ENCODE data around the gene CNTNAP2. TPM values are rescaled to one million over a fixed set of nuclear protein-coding genes. Genes with fewer than 3 reads are reported as not detected.
"Not testable (repeated sequence)": the region's sequence is repeated elsewhere in the genome, so short reads cannot be mapped to it uniquely, and the experiment has no call there.

CNTNAP2 gene
- total and polyA plus RNA-seq, 4 donors: 0.14 to 2.3 (median 1.1) TPM

- not testable (repeated sequence) for H3K4me3 ChIP-seq (ENCODE audit: low read depth in 1 of 3, low read length in 3 of 3); H3K36me3 ChIP-seq (ENCODE audit: control insufficient read depth in 4 of 4, insufficient read depth in 3 of 4, low read depth in 1 of 4, low read length in 3 of 4); H3K27ac ChIP-seq (ENCODE audit: low read depth in 1 of 2, low read length in 2 of 2); H3K27me3 ChIP-seq (ENCODE audit: control insufficient read depth in 4 of 4, insufficient read depth in 4 of 4, low read length in 3 of 4); DNase-seq (ENCODE audit: low spot score); H3K9me3 ChIP-seq (ENCODE audit: control insufficient read depth in 4 of 4, low read length in 3 of 4); H3K9ac ChIP-seq (ENCODE audit: low read depth in 1 of 2, low read length in 2 of 2)
- peaks cover 6 to 14% (median 7%) of the 10 kb centered on the region in 4 donors for H3K4me1 ChIP-seq (ENCODE audit: control insufficient read depth in 4 of 4, insufficient read depth in 4 of 4, low read length in 3 of 4)
- 81% methylated on average over 6 of the region's 6 CpGs for WGBS
Measured at GRCh38 chr7:148302436-148302835, 2185.8 kb downstream of the CNTNAP2 start.

DNA sequence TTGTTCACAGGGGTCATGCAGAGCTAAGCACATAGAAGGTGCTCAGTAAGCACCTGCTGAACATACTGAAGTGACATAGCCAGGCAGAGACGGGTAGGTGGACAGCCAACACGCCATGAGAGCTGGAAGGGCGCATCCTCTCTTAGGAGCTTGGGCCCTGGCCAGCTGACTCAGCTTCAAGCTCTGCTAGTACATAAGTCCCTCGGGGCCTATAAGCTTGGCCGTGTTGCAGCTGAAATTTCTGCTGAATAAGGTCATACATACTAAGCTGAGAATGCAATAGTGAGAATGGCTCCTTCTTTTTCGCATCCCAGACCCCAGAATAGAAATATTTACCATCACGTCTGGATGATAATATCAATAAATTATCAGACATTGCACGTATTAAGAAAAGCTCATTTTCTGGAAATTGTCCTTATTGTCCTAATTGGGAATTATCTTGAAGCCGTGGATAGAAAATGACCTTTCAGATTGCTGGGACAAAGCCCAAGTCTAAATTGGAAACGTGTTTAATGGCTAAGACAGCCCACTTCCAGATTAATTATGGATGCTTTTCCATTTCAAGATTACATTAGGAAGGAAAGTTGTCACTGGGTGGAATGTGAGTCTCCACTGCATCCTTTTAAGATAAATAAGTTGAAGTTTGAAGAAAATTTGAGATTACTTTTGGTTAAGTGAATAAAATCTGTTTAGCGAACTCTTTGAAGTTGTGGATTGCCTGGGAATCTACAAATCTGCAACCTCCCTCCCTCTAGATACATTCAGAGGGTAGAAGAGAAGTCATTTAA lies 2186.9 kb downstream of the CNTNAP2 start:
- DNase-seq (ENCODE audit: low spot score): no peak
- no peak overlapping the region for H3K9ac ChIP-seq (ENCODE audit: low read depth in 1 of 2, low read length in 2 of 2)
- H3K27me3 ChIP-seq (ENCODE audit: control insufficient read depth in 4 of 4, insufficient read depth in 4 of 4, low read length in 3 of 4): no peaks in the 10 kb centered on the region
- no peak overlapping the region for H3K27ac ChIP-seq (ENCODE audit: low read depth in 1 of 2, low read length in 2 of 2)
- H3K36me3 ChIP-seq (ENCODE audit: control insufficient read depth in 4 of 4, insufficient read depth in 3 of 4, low read depth in 1 of 4, low read length in 3 of 4): no peaks in the 10 kb centered on the region
- TF ChIP-seq RXRA (IDR thresholded peaks at IDR 0.05) (no peak), NR2F2 (IDR thresholded peaks at IDR 0.05) (peak; percentile 31), ATF3 (IDR thresholded peaks at IDR 0.05) (no peak), FOXA1 (IDR thresholded peaks at IDR 0.05) (no peak)
- H3K4me1 ChIP-seq (ENCODE audit: control insufficient read depth in 4 of 4, insufficient read depth in 4 of 4, low read length in 3 of 4): peaks cover 6 to 14% (median 7%) of the 10 kb centered on the region in 4 donors
- no peaks in the 10 kb centered on the region for H3K9me3 ChIP-seq (ENCODE audit: control insufficient read depth in 4 of 4, low read length in 3 of 4)
- no peak overlapping the region for H3K4me3 ChIP-seq (ENCODE audit: low read depth in 1 of 3, low read length in 3 of 3)
- 62% methylated on average over 11 of the region's 11 CpGs for WGBS

DNA sequence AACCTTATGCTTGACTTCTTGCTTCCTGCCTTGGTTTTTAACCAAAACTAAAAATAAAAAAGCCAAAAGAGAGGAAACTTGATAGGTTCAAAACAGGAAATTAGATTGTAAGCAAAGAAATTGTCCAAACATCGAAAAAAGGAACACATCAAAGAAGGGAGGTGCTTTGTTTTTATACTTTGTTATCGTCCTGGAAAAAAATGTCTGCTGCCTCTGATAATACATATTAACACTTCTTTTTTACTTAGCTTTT lies 2187.4 kb downstream of the CNTNAP2 start:
- no peak overlapping the region for H3K27ac ChIP-seq (ENCODE audit: low read depth in 1 of 2, low read length in 2 of 2)
- H3K27me3 ChIP-seq (ENCODE audit: control insufficient read depth in 4 of 4, insufficient read depth in 4 of 4, low read length in 3 of 4): no peaks in the 10 kb centered on the region
- H3K9me3 ChIP-seq (ENCODE audit: control insufficient read depth in 4 of 4, low read length in 3 of 4): no peaks in the 10 kb centered on the region
- TF ChIP-seq HNF4A (conservative IDR thresholded peaks at IDR 0.05): no peak
- H3K4me1 ChIP-seq (ENCODE audit: control insufficient read depth in 4 of 4, insufficient read depth in 4 of 4, low read length in 3 of 4): peaks cover 5 to 10% (median 7%) of the 10 kb centered on the region in 4 donors
- H3K9ac ChIP-seq (ENCODE audit: low read depth in 1 of 2, low read length in 2 of 2): no peak overlapping the region
- no peak for DNase-seq (ENCODE audit: low spot score)
- no peaks in the 10 kb centered on the region for H3K36me3 ChIP-seq (ENCODE audit: control insufficient read depth in 4 of 4, insufficient read depth in 3 of 4, low read depth in 1 of 4, low read length in 3 of 4)
- H3K4me3 ChIP-seq (ENCODE audit: low read depth in 1 of 3, low read length in 3 of 3): no peak overlapping the region
- 62% methylated on average over 2 of the region's 2 CpGs for WGBS

- Histone ChIP-seq H3K27ac (ENCODE audit: low read depth in 1 of 2, low read length in 2 of 2) (no peak overlapping the region), H3K9me3 (ENCODE audit: control insufficient read depth in 4 of 4, low read length in 3 of 4) (no peaks in the 10 kb centered on the region), H3K27me3 (ENCODE audit: control insufficient read depth in 4 of 4, insufficient read depth in 4 of 4, low read length in 3 of 4) (no peaks in the 10 kb centered on the region), H3K36me3 (ENCODE audit: control insufficient read depth in 4 of 4, insufficient read depth in 3 of 4, low read depth in 1 of 4, low read length in 3 of 4) (no peaks in the 10 kb centered on the region), H3K4me1 (ENCODE audit: control insufficient read depth in 4 of 4, insufficient read depth in 4 of 4, low read length in 3 of 4) (peaks cover 4 to 6% (median 5%) of the 10 kb centered on the region in 4 donors), H3K9ac (ENCODE audit: low read depth in 1 of 2, low read length in 2 of 2) (no peak overlapping the region), H3K4me3 (ENCODE audit: low read depth in 1 of 3, low read length in 3 of 3) (no peak overlapping the region)
- WGBS: 79% methylated on average over 1 of the region's 1 CpG
- no peak for DNase-seq (ENCODE audit: low spot score)
- TF ChIP-seq CTCF (IDR thresholded peaks at IDR 0.05; ENCODE audit: low read depth, low read length, missing input control): no peak
- TF ChIP-seq RAD21 (IDR thresholded peaks at IDR 0.05): no peak
- TF ChIP-seq RXRA (IDR thresholded peaks at IDR 0.05): no peak
- TF ChIP-seq TAF1 (conservative IDR thresholded peaks at IDR 0.05): no peak
- TF ChIP-seq MAX (IDR thresholded peaks at IDR 0.05): no peak
- TF ChIP-seq EGR1 (IDR thresholded peaks at IDR 0.05; ENCODE audit: low read depth in 2 of 2): no peak
- TF ChIP-seq JUND (IDR thresholded peaks at IDR 0.05): no peak
- no peak for TF ChIP-seq GABPA (IDR thresholded peaks at IDR 0.05 in 1 of 2, conservative IDR thresholded peaks at IDR 0.05 in 1 of 2)
- TF ChIP-seq ATF3 (IDR thresholded peaks at IDR 0.05): no peak
- TF ChIP-seq HNF4A (conservative IDR thresholded peaks at IDR 0.05): no peak
- TF ChIP-seq FOXA1 (IDR thresholded peaks at IDR 0.05): no peak
- TF ChIP-seq ZBTB33 (IDR thresholded peaks at IDR 0.05): no peak
- no peak for TF ChIP-seq HNF4G (IDR thresholded peaks at IDR 0.05)
- no peak for TF ChIP-seq FOXA2 (IDR thresholded peaks at IDR 0.05)
- TF ChIP-seq YY1 (IDR thresholded peaks at IDR 0.05): no peak
- no peak for TF ChIP-seq SP1 (IDR thresholded peaks at IDR 0.05)
- no peak for TF ChIP-seq NR2F2 (IDR thresholded peaks at IDR 0.05)
Measured at GRCh38 chr7:148304456-148304855, 2187.9 kb downstream of the CNTNAP2 start.
